D341Med (cell line): ENCODE data around the gene ELMO1.

Experiments used
- DNase-seq: peaks from one replicate; pipeline ENCODE4 v3.0.0; 2012; ENCODE audit warnings: low spot score

ELMO1 gene

DNA sequence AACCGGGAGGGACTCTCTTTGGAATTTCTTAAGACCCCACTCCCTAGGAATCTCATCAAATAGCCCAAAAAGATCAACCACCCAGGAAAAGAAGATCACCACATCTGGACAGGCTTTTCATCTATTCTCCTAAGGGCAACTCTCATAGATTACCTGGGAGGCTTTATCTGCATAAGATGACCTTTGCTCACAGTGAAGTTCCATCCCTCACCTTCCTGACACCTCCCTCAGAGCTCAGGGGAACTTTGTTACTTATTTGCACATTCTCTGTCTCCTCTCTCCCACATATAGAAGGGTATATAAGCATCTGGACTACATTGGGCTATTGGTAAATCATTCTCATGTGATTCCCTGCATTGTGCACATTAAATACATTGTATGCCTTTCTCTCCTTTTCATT lies 80.1 kb downstream of the ELMO1 start:
- no peak for DNase-seq

DNA sequence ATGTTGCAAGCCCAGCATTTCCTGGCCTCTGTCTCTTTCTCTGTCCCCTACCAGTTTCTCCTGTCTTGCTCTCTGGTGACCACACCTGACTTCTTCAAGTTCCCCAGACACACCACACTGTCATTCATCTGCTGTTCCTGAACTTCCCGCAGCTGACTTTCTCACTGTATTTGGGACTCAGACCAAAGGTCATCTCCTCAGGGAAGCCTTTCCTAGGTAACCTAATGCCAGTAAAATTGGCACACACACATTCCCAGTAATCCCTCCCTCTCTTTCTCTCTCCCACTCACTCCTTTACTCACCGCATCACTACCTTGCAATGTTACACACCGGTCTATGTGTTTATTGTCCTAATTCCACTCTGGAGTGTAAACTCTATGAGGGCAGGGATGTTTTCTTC lies 81.7 kb downstream of the ELMO1 start:
- DNase-seq: no peak

DNA sequence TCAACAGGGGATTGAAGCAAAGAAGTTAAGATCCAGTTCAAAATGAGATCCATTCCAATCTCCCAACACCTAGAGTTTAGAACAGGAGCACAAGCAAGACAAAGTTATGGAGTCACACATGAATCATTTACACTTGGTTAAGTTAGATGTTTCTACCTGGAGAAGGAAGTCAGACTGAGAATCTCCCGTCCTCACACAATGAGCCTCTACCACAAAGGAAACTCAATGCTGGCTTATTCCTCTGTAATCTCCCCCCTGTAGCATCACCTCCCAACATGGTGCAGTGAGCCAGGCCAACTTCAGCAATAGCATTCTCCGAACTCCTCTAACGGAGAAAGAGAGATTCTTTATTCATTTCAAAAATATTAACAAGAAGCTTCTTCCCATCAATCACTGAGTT lies 82.2 kb downstream of the ELMO1 start:
- DNase-seq: no peak

DNA sequence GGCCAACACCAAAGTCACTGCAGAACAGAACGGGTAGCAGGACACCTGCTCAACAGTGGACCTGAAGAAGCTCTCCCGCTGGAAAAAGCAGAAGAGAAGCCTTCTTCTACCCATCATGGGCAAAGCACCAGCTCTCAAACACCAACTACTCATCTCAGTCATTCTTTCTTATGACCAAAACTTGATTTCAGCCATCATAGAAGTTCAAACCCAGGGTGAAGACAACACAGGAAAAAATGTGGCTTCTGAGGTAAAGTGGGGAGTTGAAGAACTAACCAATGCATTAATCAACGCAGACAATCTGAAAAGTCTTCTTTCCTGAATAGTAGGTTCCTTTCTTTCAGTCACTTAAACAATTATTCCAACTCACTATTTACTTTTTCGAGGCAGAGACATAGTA lies 83.3 kb downstream of the ELMO1 start:
- no peak for DNase-seq

DNA sequence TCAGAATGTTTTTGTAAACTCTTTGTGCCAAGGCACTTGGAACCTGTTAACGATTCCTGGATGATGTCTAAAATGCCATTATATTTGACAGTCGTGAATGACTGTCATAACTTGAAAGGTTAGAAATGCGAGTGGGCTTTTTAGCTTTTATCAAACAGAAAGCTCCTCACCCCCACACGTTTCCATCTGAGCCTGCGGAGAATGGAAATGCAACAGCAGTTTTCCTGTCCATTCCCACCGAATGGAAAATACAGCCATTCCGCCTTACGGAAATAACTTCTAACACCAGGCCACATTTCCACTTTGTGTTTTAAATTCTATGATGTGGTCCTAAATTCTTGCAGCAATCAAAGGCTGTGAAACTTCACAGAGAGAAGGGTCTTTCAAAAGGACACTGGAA lies 83.8 kb downstream of the ELMO1 start:
- no peak for DNase-seq

DNA sequence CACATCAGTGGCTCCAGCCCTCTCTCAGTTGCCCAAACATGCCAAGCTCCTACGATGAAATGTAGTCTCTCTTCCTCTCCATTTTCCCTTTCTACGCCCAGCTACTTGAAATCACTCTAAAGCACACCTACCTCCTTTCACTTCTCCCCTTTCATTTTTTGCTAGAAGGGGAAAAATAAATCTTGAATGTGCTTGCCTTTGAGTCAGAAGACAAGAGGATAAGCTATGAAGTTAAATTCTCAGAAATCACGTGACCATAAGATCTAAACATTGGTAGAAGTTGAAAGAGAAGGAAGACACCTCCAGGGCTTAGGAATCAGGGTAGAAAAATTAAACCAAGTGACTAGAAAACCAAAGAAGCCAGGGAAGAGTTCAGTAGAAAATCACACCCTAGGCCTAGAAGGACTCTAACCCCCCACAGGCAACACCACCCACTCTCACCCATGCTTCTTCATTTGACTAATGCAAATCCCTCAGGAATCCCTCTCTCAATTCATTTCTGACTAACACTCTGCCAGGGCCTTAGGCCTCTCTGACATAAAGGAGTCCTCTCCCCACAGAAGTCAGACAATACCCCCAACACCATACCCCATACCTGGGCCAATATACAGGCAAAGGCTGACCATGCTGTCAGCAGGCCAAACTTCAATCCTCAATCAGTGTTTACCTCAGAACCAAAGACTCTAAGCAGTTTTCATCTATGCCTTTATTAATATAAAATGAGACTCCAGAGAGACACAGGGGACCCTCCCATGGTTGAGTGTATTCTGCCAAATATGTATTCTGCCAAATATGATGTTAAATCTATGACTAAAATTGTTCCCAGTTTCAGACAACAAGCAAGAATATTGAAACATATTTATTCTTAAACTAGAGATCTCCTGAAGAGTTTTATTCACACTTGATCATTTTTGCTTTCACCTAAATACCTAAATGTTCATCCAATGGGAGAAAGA lies 84.8 kb downstream of the ELMO1 start:
- no peak for DNase-seq

DNA sequence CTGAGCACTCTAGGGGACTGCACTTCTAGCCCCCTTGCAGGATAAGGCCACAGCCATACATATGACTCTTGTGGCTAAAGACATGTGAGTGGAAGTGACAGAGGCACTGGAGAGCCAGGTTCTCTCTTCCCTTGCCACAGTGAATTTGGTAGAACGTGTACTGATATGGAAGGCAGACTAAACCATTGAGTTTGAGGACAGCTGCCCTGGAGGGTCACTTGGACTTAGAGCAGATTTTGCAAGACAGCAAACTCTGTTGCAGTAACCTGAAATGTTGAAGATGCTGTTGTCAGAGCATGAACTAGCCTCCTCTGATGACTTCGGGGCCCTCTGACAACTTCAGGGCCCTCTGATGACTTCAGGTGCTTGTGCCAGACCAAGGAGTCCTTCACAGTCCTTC lies 85.9 kb downstream of the ELMO1 start:
- DNase-seq: no peak

DNA sequence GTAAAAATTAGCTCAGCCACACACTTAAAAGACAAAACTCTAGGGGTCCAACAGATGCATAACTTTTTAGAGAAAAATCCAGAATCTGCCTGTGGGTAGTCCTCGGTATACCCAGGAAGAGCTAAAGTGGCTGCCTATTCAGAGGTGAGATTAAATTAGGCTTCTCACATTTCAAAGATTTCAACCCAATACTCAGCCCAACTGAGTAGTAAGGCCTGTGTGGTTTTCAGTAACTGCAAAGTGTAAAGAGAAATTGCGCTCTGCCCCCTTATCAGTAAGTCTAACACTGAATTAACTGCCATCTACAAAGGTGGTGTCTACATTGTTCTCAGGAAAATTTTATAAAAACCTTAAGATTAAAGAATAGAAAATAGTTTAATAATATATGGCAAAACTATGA lies 88.2 kb downstream of the ELMO1 start:
- DNase-seq: no peak

DNA sequence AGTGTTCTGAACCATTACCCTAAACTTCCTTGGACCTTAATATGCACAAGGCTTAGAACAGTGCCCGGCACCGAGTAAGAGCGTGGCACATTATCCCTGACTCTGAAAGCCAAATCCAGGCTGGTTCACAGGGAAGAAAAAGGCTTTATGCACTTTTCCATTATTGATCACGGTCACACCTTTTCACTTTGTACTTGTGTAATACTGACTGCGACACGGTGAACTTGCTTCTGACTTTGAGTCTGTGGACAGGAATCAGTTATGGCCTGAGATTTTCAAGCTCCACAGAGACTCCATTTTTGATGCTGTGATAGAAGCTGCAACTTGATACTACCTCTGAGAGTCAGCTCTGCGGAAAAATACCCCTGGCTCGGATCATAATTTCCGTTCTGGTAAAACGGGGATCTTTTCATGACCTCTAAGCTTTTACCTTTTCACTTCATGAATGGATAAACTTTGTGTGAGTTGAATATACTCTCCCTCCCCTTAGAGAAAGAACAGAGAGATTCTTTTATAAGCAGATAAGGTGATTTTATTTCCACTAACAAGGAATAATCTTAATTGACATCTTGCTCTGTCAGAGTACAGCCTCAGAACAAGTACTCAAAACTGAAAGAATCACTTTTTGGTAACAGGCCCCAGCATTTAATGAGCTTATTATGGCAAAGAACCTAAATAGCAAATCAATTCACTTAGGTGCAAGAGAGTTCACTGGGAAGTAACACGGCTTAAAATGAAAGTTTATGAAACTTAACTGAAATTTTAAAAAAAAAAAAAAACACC lies 88.8 kb downstream of the ELMO1 start:
- DNase-seq: no peak

DNA sequence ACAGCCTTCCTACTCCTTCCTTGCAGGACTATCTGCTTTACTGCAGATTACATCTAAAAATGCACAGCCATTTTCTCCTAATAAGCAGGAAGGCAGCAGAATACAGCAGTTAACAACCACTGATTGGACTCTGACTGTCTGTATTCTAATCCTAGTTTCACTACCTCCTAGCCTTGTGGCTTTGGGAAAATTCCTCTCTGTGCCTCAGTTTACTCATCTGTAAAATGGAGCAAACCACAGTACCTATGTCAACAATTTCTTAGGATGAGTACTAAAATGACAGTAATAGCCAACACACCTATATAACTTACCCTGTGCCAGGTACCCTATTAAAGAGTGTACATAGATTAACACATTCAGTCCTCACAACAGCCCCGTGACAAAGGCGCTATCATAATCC lies 89.5 kb downstream of the ELMO1 start:
- no peak for DNase-seq

DNA sequence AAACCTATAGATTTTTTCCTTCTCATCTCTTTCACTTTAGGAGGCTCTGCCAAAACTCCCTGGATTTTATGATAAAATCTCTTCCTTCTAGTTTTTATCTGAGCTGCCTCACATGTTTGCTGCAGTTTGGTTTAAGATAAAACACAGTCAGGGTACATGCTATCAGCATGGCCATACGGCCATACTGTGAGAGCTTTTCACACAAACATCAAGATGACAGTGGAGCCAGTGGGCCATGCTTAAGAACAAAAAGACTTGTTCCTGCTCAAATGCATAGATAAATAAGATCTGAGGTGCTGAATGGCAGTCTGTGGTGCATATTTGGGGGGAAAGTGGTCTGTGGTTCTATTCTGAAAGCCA lies 91.0 kb downstream of the ELMO1 start:
- DNase-seq: no peak

DNA sequence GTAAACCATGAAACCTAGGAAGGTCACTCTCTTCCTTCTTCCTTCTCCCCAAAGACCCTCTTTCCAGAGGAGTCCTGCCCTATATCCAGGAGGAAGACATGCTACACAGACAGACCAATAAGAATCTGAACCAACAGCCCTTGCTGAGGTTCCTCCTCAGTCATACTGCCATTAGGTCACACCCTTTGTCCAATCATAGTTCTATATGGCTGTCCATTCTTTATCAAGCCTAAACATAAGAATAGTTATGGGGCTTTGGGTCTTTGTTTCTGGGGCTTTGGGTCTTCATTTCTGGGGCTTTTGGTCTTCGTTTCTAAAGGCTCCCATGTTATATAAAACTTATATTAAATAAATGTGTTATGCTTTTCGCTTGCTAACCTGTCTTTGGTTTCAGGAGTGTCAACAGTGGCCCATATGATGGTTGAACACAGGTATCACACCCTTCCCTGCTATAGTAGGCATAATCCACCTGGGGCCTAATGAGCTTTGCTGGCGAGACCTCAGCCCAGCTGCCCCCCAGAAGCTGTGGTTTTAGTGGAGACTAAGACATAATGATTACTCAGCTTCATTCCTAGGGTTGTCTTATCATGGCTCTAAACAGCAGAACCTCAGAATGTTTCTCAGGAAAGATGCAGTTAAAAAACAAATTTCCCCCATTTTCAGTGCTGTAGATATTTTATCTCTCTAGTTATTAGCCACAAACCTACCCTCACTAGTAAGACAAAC lies 91.6 kb downstream of the ELMO1 start:
- DNase-seq: no peak

DNA sequence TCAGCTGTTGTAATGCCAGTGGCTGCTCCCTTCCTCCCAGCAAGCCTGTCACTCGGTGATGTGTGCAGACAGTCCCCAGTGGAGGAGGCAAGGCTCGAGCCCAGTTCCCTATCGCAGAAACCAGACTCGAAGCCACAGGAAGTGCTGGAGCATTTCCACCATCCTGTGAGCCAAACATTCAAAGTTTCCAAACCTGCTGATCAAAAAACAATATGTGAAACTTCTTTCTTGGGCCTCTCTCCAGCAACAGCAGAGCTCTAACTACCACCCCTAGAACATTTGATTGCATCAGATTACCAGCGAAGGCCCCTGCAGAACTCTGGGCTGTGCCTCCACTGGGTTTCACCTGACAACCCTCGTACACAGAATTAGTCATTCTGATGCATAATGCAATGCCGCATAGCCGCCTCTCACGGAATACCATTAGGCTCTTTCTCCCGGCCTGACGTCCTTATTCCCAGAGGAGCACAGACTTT lies 94.0 kb downstream of the ELMO1 start:
- DNase-seq: no peak

DNA sequence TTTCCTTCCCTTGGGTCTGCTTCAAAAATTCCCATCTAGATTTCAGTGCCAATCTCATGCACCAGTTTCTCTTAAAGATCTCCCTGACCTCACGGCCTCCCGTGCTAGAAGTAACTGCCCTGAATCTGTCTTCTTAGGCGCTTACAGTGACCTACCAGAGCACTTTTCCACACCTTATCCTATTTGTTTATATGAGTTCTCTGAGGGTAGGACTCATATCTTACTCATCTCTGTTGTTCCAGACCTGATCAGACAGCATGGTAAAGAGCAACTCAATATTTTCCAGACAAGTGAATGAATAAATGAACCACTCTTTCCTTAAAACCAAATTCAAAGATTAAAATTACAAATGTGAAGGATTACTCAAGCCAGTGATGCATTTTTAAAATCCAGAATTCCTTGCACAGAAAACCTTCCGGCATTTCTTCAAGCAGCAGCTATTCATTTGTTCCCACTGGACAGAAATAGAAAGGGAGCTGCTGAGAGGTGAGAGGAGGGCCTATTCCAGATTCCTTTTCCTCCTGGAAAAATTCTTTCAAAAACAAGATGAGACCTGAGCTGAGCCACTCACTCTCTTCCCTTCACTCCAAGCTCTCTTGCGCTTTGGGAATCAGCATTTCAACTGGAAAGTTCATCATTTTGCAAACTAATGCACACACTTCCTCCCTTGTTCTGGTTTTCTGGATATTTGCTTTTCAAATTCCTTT lies 94.6 kb downstream of the ELMO1 start:
- no peak for DNase-seq

DNA sequence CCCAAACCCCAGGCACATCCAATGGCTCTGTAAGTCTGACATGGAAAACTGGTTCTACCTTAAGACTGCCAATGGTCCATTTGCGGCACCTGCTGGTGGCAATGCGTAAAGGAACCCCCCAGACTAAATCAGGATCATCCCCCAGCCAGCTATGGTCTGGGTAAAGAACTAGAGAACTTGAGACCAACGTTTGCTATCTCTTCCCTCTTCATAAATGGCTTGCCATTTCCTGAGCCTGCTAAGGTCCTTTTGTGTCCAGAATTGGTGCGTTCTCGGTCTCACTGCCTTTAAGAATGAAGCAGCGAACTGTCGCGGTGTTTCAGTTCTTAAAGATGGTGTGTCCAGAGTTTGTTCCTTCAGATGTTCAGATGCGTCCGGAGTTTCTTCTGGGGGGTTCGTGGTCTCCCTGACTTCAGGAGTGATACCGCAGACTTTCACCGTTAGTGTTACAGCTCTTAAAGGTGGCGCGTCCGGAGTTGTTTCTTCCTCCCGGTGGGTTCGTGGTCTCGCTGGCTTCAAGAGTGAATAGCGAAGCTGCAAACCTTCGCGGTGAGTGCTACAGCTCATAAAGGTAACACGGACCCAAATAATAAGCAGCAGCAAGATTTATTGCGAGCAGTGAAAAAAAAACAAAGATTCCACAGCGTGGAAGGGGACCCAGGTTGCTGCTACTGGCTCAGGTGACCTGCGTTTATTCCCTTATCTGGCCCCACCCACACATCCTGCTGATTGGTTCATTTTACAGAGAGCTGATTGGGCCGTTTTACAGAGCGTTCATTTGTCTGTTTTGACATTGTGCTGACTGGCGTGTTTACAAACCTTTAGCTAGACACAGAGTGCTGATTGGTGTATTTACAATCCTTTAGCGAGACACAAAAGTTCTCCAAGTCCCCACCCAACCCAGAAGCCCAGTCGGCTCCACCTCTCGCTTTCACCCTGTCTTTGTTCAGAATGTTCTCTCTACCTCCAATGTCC lies 95.4 kb downstream of the ELMO1 start:
- peak; percentile 52 for DNase-seq

DNA sequence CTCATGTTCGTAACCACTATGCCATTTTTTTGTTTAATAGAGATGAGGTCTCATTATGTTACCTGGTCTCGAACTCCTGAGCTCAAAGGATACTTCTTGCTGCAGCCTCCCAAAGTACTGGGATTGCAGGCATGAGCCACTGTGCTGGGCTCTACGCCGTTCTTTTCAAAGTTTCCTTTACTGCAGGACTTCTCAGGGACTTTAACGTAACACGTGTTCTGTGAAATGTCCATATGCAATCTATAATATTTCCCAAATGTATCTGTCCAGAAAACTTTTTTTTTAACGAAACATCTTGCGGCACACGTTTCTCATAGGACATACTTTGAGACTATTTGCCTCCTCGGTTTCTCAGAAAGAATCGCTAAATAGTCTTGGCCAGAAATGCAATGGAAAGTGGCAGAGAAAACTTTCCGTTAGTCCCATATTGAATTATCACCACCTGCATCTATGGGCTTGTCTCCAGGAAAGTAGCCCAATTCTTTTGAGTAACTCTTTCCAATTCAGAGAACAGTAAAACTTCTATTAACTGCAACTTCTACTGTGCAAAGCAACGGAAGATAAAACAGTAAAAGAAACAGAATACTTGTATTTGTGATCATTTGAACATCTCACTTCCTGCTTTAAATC lies 96.3 kb downstream of the ELMO1 start:
- DNase-seq: no peak

DNA sequence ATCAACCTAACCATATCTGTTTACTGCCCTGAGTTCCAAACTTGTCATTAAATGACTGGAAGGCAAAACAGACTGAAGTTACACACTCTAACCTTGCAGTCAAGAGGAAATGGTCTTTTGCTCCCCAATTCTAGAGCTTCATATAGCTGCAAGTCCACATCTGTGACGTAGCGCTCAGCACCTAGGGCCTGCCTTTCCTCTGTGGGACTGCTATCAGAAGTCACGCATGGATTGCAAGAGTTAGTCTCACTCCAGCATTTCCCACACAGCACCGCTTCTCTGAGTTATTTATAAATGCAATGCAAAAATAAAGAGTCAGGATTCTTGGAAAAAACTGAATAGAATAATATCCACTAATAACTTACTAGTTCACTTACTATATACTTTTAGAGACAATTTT lies 96.9 kb downstream of the ELMO1 start:
- no peak for DNase-seq

DNA sequence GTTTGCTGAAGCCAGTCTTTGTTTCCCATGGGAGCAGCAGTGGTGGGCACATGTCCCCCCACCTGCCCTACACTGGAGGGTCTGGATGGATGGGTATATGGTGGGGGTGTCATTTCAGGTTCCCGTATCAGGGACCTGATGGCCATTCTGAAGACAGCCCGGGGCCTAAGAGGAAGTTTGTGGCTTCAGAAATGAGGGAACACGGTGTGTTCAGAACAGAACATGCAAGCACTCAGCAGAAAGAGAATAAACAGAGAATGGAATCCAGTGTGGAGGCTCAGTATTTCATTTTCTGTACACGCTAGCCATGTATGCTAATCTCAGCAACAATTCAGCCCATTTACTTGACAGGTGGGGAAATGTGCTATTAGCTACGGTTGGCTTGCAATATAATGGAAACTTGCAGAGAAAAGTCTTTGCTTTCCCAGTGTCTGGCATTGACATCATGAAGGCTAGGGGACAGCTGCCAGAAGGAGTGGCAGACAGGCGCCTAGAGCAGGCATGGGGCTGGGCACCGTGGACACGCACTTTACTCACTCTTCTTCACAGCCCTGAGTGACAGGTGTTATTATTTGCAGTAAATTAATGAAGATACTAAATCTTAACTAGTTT lies 98.6 kb downstream of the ELMO1 start:
- DNase-seq: no peak

DNA sequence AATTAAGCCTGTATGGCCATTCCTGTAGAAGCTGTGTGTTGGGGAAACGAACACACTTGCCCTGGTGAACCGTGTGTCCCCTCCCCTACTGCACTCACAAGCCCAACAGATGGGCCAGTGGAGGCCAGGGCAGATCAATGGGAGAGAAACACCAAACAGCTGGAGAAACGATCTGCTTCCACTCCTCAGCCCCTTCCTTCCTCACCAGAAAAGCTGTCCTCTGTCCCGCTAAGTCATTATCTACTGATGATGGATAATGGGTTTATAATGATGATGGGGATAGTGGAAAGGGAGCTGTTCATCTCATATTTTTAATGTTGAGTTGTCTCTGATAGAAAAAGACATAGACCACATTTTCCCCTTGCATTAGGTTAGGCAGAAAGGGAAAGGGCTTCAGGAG lies 99.7 kb downstream of the ELMO1 start:
- DNase-seq: no peak

DNA sequence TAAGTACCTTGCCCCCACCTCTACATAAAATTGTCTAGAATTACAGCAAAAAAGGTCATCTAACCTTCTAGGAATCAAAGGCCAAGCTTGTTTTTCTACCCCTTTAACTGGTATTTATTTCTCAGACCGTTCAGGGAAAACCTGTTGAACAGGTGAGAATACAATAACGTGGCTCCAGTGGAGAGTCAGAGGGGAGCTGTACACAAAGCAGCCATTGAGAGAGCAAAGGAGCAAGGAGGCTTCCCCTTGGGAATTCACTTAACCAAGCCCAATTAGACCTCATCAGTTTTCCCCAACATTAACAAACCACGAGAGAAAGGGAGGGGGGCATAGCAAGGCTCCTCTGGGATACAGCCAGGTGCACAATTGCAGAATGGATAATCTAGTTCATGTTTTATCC lies 101.9 kb downstream of the ELMO1 start:
- DNase-seq: no peak
